DND-41 (cell line): Measurements from ENCODE around the gene APMAP.

Source experiments
- ATAC-seq: fragments of 200-7000 bp; cut with Tn5 transposase; 3 replicates; pipeline ENCODE4 v1.9.1; 2021; ENCODE audit warnings: low read depth; ENCODE audit not compliant: insufficient read depth
- DNase-seq: peaks from one replicate; pipeline ENCODE4 v3.0.0-alpha.2; 2020
- H2AFZ ChIP-seq: 2 replicates; pipeline ENCODE4 v1.6.0; 2012; ENCODE audit warnings: low read depth, low read length
- H3K27ac ChIP-seq: 2 replicates; pipeline ENCODE4 v1.5.1; 2012; ENCODE audit warnings: low read length, inconsistent platforms
- H3K27me3 ChIP-seq: fragments of 200-600 bp; sonication (generic); 2 replicates; pipeline ENCODE4 v1.6.0; 2012; ENCODE audit warnings: low read length, mild to moderate bottlenecking, inconsistent platforms; ENCODE audit not compliant: insufficient read depth, poor library complexity
- H3K36me3 ChIP-seq: 2 replicates; pipeline ENCODE4 v1.5.1; 2012; ENCODE audit warnings: low read length, inconsistent platforms; ENCODE audit not compliant: insufficient read depth
- H3K4me1 ChIP-seq: 2 replicates; pipeline ENCODE4 v1.5.1; 2012; ENCODE audit warnings: mild to moderate bottlenecking, low read length; ENCODE audit not compliant: insufficient read depth
- H3K4me2 ChIP-seq: 2 replicates; pipeline ENCODE4 v1.6.0; 2012; ENCODE audit warnings: mild to moderate bottlenecking, moderate library complexity, low read length, inconsistent platforms; ENCODE audit not compliant: insufficient read depth
- H3K4me3 ChIP-seq, 2 experiments: fragments of 200-600 bp in 1 of 2; shearing (Covaris generic) in 1 of 2; 2 replicates each; pipeline ENCODE4 v1.5.1; 2012 to 2016; ENCODE audit warnings: inconsistent platforms in 2 of 2, low read length in 2 of 2, mild to moderate bottlenecking in 2 of 2, low read depth in 1 of 2, moderate library complexity in 1 of 2
- H3K79me2 ChIP-seq: 2 replicates; pipeline ENCODE4 v1.6.0; 2012; ENCODE audit warnings: low read length, inconsistent platforms; ENCODE audit not compliant: insufficient read depth
- H3K9ac ChIP-seq: 2 replicates; pipeline ENCODE4 v1.6.0; 2012; ENCODE audit warnings: low read depth, mild to moderate bottlenecking, inconsistent platforms, low read length, moderate library complexity
- H3K9me3 ChIP-seq: 2 replicates; pipeline ENCODE4 v1.5.1; 2012; ENCODE audit warnings: low read length, moderate library complexity, mild to moderate bottlenecking, inconsistent platforms; ENCODE audit not compliant: insufficient read depth, severe bottlenecking
- H4K20me1 ChIP-seq: 2 replicates; pipeline ENCODE4 v1.6.0; 2012; ENCODE audit warnings: low read length; ENCODE audit not compliant: insufficient read depth
- EZH2 ChIP-seq: IDR thresholded peaks from 3 replicates; pipeline ENCODE4 v1.6.1; 2012; ENCODE audit warnings: borderline replicate concordance, low read depth, mild to moderate bottlenecking, moderate library complexity, low read length, inconsistent platforms; ENCODE audit not compliant: severe bottlenecking
- TF ChIP-seq, protein P1 (sequence below): IDR thresholded peaks from 2 replicates; pipeline ENCODE4 v1.5.1; 2012; ENCODE audit warnings: borderline replicate concordance, low read length, moderate library complexity, mild to moderate bottlenecking; ENCODE audit not compliant: poor library complexity, severe bottlenecking; ENCODE audit errors: extremely low read depth

The APMAP gene

DNA sequence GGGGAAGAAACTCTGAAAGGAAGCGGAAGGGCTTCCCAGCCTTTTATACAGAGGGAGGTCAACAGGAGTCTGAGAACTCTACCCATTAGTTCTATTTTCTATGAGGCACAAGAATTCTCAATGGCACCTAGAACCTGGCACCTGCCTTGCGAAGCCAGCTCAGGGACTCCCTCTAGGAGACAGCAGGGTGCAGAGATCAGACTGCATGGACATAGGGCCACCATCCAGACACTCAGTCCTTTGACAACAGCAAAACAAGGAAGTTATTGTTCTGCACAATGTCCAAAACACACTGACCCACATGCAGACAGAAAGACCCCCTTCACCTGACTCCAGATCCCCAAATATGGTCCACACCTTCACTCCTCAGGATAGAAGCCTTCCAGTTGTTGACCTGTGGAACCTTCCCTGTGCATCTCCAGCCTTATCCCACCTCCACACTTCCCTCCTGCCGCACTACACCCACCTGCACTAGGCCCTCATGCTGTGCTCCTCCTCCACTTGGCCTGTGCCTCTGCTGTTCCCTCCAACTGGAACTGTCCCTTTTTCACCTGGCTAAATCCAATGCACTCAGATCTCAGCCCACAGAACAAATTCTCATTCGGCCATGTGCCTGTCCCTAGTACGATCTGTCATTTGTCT, 37.6 kb upstream of the APMAP start:
- Histone ChIP-seq H3K36me3 (peaks cover 53% of the 10 kb centered on the region), H2AFZ (no peak overlapping the region), H3K4me1 (no peaks in the 10 kb centered on the region), H3K4me2 (no peak overlapping the region), H3K27me3 (no peaks in the 10 kb centered on the region), H3K9ac (no peak overlapping the region), H3K79me2 (peaks cover 50% of the 10 kb centered on the region), H3K4me3 (no peak overlapping the region), H4K20me1 (peaks cover 30% of the 10 kb centered on the region), H3K9me3 (no peaks in the 10 kb centered on the region), H3K27ac (no peak overlapping the region)
- ATAC-seq (no peak), DNase-seq (no peak)
- no peak for TF ChIP-seq EZH2
- TF ChIP-seq, protein P1, sequence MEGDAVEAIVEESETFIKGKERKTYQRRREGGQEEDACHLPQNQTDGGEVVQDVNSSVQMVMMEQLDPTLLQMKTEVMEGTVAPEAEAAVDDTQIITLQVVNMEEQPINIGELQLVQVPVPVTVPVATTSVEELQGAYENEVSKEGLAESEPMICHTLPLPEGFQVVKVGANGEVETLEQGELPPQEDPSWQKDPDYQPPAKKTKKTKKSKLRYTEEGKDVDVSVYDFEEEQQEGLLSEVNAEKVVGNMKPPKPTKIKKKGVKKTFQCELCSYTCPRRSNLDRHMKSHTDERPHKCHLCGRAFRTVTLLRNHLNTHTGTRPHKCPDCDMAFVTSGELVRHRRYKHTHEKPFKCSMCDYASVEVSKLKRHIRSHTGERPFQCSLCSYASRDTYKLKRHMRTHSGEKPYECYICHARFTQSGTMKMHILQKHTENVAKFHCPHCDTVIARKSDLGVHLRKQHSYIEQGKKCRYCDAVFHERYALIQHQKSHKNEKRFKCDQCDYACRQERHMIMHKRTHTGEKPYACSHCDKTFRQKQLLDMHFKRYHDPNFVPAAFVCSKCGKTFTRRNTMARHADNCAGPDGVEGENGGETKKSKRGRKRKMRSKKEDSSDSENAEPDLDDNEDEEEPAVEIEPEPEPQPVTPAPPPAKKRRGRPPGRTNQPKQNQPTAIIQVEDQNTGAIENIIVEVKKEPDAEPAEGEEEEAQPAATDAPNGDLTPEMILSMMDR, result no peak

DNA sequence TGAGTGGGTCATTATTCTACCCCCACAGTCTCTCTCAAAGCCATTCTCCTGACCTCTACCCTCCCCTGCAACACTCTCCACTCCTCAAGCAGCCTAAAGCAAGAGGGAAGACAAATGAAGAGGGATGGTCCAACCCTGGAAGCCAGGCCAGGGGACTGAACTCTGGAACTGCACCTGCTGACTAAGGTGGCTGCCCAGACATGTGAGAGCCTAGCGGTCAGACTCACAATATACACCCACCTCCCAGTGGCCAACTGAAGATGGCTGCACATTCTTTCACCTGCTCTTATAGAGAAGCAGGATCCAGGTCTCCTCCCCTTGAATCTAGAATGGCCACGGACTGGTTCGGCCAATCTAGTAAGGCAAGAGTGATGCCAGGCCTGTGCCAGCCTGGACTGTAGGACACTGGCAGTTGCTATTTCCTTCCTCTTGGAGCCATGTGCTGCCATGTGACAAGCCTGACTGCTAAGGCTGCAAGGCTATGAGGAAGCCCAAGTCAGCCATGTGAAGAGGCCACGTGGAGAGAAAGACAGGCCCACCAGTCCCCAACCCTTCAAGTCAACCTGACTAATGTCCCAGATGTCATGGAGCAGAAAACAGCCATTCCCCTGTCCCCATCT, 33.5 kb upstream of the APMAP start:
- Histone ChIP-seq H3K27ac (peak overlapping the region; percentile 33; the same call in 1 of the 2 replicates), H3K4me1 (no peaks in the 10 kb centered on the region), H2AFZ (no peak overlapping the region), H3K4me2 (no peak overlapping the region), H3K36me3 (peaks cover 79% of the 10 kb centered on the region), H3K27me3 (no peaks in the 10 kb centered on the region), H3K4me3 (no peak overlapping the region), H3K79me2 (peaks cover 41% of the 10 kb centered on the region), H3K9ac (no peak overlapping the region), H3K9me3 (no peaks in the 10 kb centered on the region), H4K20me1 (peaks cover 27% of the 10 kb centered on the region; the same call in 1 of the 2 replicates)
- TF ChIP-seq, protein P1, result no peak
- TF ChIP-seq EZH2, result no peak
- DNase-seq, result no peak
- ATAC-seq, result no peak

DNA sequence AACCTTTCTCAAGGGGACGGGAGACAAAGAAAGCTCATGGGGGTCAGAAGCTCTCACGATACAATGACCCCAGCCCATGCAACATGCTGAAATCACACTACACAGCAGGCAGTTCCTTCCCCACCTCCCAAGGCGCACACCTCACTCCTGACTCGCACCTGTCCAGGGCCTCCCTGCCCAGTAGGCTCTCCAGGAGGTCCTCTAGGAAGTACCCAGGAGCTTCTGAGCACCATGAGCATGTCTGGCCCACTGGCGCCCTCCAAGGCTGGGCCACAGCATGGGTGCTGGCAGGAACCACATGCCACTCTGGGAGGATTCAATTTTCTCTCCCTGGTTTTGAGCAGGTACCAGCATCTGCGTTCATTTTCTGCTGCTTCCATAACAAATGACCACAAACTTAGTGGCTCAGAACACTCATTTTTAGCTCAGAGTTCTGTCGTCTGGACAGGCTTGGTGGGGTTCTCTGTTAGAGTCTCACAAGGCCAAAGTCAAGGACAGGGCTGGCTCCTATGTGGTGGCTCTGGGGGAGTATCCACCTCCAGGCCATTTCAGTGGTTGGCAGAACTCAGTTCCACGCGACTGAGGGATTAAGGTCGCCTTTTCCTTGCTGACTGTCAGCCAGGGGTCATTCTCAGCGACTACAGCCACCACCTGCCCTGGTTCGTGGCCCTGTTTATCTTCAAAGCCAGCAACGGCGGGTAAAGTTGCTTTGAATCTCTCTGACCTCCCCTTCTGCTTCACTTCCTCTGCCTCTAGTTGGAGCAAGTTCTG, 32.7 kb upstream of the APMAP start:
- no peak for DNase-seq
- Histone ChIP-seq H4K20me1 (peaks cover 28% of the 10 kb centered on the region), H3K79me2 (peaks cover 35% of the 10 kb centered on the region)

More for the DNA sequence above, 32.7 kb upstream of the APMAP start:
- peak overlapping the region; percentile 29 for H3K27ac ChIP-seq
- no peak overlapping the region for H3K4me3 ChIP-seq
- peaks cover 79% of the 10 kb centered on the region for H3K36me3 ChIP-seq
- H3K4me2 ChIP-seq, result no peak overlapping the region
- H3K9ac ChIP-seq, result no peak overlapping the region
- TF ChIP-seq, protein P1, result no peak
- no peak for TF ChIP-seq EZH2
- H3K4me1 ChIP-seq, result no peaks in the 10 kb centered on the region
- H2AFZ ChIP-seq, result no peak overlapping the region
- H3K9me3 ChIP-seq, result no peaks in the 10 kb centered on the region
- no peaks in the 10 kb centered on the region for H3K27me3 ChIP-seq
- no peak for ATAC-seq
